22Rv1 (cell line): Measurements from ENCODE around the gene PPIH.

ENCODE experiments used
- CTCF ChIP-seq: fragments of 450-650 bp; IDR thresholded peaks from 2 replicates; pipeline ENCODE4 v1.5.1; 2017; ENCODE audit warnings: mild to moderate bottlenecking
- ZFX ChIP-seq: fragments of 450-650 bp; IDR thresholded peaks from 2 replicates; pipeline ENCODE4 v1.6.1; 2017; ENCODE audit warnings: antibody characterized with exemption, borderline replicate concordance

GRCh38 chr1:42674682-42675081 lies 16.5 kb downstream of the PPIH start:
- TF ChIP-seq CTCF: no peak
- TF ChIP-seq ZFX: no peak
